RPMI7951 (cell line): ENCODE results near the gene CYP24A1. TPM values are rescaled to one million over a fixed set of nuclear protein-coding genes. Genes with fewer than 3 reads are reported as not detected.

Experiments
- DNase-seq: peaks from one replicate; pipeline ENCODE4 v3.0.0-alpha.2; 2012; ENCODE audit warnings: low read depth
- total RNA-seq: library from RNA; depleted of rRNA; stranded (reverse); fragments of >200 nt; shearing (Covaris generic); gene quantifications from 2 replicates; pipeline ENCODE4 v1.2.3, GENCODE V29; 2014; rRNA removed

Gene CYP24A1
- total RNA-seq, 1 experiment from 2014 or later: 1.1 TPM

DNA sequence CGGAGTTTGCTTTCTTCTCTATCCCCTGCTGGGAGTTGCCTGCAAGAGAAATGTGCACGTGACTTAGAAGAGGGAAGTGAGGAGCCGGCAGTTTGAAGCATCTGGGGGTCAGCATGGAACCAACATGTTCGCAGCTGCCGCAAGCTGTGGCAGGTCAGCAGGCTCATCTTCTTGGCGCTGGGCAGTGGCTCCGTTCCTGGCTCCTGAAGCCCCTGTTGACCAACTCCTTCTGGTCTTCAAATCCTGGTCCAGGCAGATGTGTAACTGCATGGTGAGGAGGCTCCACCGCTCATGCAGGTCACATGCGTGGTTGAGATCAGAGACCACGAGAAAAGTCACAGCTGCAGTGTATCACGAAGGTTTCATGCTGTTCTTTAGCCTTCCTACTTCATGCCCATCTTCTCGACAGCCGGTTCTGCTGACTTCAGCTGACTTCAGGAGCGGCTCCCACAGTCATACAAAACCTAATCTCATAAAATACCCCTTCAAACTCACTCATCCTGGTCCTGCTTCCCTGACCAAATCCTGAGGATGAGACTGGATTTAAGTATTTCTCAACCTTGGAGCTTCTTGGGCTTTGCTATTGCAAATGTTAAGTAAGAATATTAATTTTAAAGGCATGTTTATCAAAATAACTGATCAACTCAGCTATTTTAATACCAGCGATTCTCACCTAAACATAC, 58.5 kb downstream of the CYP24A1 start:
- DNase-seq: no peak

- DNase-seq: no peak
These were observed 59.7 kb downstream of the CYP24A1 start for GRCh38 chr20:54114109-54114508.

DNA sequence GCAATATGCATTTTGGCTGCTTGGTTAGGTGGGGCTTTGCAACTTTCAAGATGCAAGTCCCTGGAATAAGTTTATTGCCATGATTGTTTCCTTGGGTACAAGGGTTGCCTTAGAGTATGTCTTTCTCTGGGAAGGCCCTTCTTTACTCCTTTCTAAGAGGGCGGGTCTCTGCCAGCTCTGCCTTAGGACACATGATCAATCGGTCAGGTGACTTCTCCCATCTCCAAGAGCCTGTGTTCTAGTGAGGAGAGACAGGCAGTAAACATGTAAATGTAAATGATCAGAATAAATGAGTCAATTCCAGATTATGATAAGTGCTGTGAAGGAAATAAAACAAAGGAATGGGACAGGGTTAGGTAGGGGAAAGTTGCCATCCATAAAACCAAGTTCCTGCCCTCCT, 60.2 kb downstream of the CYP24A1 start:
- DNase-seq: no peak

DNA sequence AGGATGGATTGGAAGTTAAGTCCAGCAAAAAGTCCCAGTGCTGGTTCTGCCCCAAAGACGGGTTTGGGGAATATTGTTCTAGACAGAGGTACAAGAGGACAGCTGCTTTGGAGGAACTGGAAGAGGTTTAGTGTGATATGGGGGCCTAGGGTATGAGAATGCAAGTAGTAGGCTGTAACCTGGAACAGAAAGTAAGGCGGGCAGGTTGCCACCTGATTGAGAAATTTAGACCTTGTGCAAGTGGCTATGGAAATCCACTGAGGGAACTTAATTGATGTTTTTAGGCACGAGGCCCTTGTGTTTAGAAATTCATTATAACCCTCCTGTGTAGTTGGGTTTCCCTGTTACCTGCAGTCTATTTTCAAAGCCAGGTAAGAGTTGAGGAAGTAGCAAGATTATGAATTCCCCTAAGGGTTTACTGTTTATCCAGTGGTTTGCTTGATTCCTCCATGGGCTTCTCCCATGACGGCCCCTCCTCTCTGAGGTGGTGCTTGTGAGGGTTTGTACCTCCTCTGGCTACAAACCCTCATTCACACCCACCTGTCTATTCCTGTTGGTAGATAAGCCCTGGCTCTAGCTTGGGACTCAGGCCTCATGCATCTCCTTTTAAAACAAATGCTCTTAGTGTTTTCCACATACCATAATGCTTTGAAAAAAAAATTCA, 61.4 kb downstream of the CYP24A1 start:
- no peak for DNase-seq

DNA sequence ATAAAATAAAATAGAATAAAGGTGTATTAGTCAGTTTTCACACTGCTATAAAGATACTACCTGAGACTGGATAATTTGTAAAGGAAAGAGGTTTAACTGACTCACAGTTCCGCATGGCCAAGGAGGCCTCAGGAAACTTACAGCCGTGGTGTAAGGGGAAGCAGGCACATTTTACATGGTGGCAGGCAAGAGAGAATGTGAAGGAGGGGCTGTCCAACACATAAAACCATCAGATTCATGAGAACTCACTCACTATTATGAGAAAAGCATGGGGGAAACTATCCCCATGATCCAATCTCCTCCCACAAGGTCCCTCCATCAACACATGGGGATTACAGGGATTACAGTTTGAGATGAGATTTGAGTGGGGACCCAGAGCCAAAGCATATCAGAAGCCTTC, 62.3 kb downstream of the CYP24A1 start:
- no peak for DNase-seq

DNA sequence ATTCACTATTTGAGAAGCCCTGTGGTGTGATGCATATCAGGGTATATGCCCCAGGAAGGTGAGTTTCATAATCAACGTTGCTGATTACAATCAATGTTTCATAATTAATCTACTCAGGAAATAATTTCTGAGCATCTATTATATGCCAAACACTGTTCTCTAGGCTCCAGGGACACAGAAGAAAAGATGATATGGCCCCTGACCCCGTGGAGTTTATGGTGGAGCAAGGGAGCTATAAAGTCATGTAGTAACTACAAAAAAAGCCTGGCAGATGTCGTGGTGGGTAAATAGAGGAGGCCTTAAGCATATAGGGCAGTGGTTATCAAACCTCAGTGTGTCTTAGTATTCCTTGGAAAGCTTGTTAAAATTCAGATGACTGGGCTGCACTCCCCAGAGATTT, 63.3 kb downstream of the CYP24A1 start:
- no peak for DNase-seq

GRCh38 chr20:54110041-54110440, 63.7 kb downstream of the CYP24A1 start:
- DNase-seq: no peak

GRCh38 chr20:54108817-54109216, 65.0 kb downstream of the CYP24A1 start:
- DNase-seq: no peak

DNA sequence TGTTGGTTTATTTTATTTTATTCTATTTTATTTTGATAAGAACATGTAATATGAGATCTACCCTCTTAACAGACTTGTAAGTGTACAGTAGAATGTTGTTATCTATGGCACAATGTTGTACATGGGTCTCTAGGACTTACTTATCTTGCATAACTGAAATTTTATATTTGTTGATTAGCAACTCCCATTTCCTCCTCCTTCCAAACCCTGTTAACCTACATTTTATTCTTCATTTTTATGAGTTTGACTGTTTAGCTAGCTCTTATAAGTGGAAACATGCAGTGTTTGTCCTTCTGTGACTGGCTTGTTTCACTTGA, 65.5 kb downstream of the CYP24A1 start:
- no peak for DNase-seq

GRCh38 chr20:54107600-54108325, 66.0 kb downstream of the CYP24A1 start:
- DNase-seq: no peak

GRCh38 chr20:54107181-54107580, 66.6 kb downstream of the CYP24A1 start:
- no peak for DNase-seq

DNA sequence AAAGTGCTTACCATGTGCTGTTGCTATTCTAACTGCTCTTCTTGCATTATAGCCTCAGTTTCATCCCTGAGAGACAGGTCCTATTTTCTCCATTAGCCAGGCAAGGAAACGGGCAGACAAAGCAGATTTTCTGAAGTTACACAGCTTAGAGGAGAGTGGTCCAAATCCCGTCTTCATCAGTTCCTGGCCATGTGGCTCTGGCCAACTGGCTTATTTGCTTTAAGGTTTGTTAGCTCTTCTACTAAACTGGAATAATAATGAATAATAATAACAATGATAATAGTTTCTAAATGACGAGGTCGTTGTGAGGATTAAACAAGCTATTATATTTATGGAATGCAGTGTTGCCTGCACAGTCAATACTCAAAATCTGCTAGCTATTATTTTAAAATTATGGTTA, 67.6 kb downstream of the CYP24A1 start:
- no peak for DNase-seq

DNA sequence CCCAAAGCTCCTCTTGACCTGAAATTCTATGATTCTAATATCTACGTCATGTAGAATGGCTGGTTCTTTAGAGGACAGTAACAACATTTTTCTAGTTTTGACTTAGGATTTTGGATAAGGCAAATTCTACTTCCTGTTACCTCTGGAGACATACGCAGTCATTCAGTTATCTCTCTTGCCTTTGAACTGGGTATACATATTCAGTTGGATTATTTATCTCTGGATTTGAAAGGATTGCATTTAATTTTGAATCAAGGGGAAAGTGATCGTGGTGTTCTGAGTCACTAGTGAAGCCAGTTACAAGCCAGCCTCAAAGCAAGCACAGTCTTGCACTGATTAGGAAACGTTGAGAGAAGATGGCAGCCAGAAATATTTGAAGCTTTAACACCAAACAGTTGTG, 68.1 kb downstream of the CYP24A1 start:
- no peak for DNase-seq

GRCh38 chr20:54104781-54105180, 69.0 kb downstream of the CYP24A1 start:
- DNase-seq: no peak

DNA sequence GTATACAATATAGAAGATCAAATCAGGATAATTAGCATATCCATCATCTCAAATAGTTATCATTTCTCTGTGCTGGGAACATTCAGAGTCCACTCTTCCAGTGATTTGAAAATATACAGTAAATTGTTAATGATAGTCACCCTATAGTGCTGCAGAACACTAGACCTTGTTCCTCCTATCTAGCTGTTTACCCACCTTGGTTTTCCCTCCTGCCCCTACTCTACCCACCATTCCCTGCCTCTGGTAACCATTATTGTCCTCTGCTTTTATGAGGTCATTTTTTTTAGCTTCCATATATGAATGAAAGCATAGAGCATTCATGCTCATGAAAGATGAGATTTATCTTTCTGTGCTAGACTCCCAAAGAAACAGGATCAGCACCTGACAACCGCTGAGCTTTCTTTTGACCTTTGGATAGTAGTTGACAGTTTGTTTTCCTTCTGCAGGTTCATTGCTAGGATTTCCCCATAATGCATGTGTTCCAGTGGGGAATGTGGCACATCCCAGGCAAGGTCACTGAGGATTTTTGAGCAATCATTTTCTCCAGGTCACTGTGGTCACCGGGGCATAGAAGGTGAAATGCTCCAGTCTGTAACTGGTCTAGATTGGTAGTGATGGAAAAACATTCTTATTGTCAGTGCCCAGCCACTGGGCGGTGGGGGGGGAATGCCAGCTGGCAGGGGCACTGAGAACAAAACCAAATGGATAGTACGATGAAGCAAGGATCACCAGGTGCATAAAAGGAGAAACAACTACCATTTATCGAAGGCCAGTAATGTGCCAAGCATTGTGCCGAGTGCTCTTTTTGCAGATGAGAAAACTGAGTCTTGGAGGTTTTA, 69.8 kb downstream of the CYP24A1 start:
- DNase-seq: no peak

Other genes with a start within 250 kb of the CYP24A1 start
- gene BCAS1, start 103.4 kb downstream of the CYP24A1 start, total RNA-seq: under 0.01 TPM in 1 of 2 replicates, not detected in the other
- 200 and 262 TPM in 2 replicates for gene PFDN4, start 34.1 kb upstream of the CYP24A1 start, total RNA-seq